HG03095 (cell line): Measurements from ENCODE around the gene WNT4.

Experiments
- ATAC-seq: cut with Tn5 transposase; IDR thresholded peaks from one replicate; pipeline ENCODE4 v1.9.1; 2021; ENCODE audit warnings: moderate library complexity; ENCODE audit not compliant: unreplicated experiment

The WNT4 gene

DNA sequence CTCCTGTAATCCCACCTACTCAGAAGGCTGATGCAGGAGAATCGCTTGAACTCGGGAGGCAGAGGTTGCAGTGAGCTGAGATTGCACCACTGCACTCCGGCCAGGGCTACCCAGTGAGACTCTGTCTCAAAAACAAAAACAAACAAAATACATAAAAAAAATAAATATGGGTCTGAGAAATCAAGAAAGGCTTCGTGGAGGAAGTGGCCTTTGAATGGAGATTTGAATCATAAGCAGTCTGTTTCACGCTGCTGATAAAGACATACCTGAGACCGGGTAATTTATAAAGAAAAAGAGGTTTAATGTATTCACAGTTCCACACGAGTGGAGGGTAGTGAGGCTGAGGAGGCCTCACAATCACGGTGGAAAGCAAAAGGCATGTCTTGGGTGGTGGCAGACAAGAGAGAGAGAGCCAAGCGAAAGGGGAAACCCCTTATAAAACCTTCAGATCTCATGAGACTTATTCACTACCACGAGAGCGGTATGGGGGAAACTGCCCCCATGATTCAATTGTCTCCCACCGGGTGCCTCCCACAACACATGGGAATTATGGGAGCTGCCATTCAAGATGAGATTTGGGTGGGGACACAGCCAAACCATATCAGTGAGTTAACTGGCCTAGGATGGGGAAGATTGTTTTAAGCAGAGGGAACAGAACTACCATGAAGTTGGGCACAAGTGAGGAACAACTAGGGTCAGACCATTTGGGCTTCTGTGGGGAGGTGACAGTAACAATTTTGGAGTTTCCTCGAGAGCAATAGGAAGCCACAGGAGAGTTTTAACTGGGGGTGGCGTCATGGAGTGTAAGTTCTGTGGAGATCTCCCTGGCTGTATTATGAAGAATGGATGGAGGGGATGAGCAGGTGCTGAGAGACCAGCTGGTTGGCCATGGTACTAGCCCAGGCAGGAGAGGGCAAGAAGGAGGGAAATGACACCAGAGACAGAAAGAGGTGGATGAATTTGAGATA lies 22.2 kb upstream of the WNT4 start:
- no peak for ATAC-seq

DNA sequence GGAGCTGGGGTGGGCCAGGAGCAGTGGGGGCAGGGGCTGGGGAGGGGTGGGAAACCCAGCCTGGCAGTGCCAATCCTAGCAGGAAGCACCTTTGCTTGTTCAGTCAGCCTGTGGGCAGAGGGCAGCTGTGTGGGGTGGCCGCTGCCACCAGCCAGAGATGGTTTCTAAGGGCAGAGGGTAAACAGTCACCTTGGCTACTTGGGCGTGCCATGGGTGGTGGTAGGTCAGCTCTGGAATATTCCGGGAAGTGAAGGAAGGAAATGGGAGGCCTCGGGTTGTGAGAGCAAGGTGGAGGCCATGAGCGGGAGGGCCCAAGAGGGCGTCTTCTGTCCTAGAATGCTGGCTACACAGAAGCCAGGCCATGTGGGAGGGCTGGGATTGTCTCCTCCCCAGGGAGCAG lies 20.7 kb upstream of the WNT4 start:
- no peak for ATAC-seq

DNA sequence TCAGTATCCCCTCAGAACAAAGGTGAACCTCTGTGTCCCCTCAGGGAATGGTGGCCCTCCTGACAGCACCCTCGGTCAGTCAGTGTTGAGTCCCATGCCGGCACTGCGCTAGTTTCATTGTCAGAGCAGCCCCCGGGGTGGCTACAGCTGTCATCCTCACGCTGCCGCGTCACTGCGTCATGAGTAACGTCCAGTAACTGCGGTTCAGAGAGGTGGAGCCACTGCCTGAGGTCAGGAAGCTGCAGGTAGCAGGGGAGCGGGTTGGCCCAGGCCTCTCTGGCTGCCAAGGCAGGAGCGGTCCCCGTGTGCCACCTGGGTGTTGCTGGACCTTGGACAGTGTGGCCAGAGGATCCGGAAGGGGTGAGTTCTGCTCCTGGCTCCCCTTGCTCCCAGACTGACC lies 20.2 kb upstream of the WNT4 start:
- ATAC-seq, result no peak

DNA sequence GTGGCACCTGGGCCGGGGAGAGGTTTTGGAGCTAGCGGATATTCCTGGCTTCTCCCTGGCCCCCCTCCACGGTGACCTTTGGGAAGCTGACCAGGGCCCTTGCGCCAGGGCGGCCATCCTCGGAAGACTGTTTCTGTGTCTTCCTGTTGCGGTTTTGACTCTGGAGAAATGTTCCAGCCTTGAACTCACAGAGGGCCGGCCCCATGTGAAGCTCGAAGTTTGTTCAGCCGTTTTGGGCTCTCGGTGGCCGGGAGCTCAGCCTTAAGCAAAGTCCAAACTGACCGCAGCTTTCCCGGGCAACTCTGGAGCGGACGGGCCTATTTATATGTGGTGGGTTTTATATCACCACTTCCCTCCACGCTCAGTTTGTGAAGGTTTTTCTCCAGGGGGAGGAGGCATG lies 17.0 kb upstream of the WNT4 start:
- ATAC-seq, result no peak

DNA sequence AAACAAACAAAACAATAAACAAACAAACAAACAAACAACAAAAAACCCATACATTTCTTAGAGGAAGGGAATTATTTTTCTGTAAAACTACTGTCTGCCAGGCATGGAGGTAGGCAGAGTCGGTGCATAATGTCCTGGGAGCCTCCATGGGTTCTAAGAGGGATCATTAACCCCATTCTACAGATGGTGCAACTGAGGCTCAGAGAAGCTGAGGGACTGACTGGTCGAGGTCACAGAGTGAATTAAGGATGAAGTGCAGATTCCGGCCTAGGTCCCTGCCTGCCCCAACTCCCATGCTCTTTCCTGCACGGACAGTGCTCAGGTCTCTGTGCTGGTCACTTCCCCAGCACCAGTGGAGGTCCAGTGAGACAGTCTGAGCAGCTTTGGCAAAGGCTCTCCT lies 15.8 kb upstream of the WNT4 start:
- no peak for ATAC-seq

DNA sequence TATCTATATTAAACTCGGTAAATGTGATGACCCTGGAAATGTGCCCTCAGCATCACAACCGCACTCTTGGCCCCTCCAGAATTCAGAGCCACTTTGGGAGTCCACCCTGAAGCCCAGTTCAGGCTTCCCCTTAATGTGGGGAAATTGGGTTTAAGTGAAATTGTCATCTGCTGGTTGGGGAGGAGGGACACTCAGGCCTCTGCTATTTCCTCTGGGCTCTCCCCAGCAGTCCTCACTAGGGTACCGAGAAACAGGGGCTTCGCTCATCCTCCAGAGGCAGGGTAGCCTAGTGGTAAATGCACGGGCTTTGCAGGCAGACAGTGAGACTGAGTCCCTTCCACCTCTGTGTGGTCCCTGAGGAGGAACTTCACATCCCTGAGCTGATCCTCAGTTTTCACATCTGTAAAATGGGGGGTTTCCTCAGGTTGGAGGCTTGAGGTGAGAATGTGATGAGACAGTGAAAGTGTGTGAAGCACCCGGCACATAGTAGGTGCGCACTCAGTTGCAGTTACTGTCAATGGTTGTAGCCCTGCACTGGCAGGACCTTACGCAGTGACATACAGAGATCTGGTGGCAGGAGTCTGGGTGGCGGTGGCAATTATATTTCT lies 14.6 kb upstream of the WNT4 start:
- ATAC-seq, result no peak

DNA sequence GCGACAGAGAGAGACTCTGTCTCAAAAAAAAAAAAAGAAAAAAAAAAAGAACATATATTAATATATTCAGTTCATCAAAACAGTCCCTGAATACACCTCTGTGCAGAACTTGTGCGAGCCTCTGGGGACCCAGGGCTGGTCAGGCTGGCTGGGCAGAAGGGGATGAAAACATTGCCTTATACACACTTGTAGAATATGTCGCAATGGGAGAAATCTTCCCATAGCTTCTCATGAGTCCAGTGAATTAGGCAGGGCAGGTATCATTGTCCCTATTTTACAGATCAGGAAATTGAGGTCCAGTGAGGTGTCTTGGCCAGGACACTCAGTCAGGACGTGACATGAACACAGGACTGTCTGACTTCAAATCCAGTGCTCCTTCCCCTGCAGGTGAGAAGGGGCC lies 12.6 kb upstream of the WNT4 start:
- no peak for ATAC-seq

DNA sequence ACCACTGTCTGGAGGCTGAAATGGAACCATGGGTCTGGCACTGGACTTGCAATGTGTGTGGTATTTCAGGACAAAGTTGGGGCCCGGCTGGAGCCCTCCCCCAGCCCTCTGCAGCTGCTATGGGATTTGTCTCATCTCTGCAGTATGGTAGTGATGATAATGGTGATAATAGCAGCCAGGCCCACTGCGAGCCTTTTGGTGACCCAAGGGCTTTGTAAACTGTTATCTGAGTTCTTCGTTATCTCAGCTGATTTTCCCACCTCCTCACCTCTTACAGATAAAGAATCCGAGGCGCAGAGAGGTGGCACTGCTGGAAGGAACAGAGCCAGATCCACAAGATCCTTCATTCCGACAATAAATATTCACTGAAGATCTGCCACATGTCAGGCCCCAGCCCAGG lies 11.7 kb upstream of the WNT4 start:
- no peak for ATAC-seq

DNA sequence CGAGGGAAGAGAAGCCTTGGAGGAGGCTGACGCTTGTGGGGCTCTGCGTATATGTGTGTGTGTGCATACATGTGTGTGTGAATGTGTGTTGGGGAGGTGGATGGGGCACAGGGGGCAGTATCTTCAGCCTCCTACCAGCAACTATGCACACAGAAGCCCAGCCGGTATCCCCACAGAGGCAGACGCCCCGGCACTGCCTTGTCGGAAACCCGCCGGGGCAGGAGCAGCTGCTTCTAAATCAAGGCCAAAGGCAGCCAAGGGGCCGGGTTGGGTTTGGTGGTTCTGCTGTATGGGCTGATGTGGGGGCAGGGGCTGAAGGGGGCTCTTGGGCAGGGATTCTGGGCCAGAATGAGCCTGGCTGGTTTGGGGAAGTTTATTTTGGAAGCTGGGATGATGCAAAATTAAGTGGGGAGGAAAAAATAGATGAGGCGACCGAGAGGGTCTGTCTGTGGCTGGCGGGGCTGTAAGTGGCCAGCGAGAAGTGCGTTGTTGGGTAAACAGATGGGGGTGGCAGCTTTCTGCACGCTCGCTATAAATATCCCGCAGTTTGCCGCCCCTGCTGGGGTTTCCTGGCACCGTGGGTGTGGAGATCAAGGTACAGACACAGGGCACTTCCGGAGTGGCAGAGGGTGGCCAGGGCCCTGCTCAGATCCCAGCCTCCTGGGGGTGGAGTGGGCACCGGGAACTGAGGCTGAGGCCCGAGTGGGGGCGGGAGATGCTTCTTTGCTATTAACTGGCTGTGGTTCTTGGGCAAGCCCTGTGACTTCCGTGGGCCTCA lies 11.0 kb upstream of the WNT4 start:
- ATAC-seq, result no peak

DNA sequence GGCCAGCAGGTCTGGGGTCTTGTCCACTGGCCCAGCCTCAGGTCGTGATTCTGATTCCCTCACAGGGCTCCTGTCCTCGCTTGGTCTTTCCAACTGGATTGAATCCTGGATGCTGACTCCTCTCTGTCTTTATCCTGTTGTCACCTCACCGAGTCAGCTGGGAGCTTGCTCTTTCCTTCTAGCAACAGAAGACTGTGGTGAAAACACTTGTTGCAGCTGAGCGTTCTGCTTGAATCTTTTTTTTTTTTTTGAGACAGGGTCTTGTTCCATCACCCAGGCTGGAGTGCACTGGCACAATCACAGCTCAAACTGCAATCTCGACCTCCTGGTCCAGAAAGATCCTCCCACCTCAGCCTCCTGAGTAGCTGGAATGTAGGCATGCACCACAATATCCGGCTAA lies 8.0 kb upstream of the WNT4 start:
- ATAC-seq, result no peak

DNA sequence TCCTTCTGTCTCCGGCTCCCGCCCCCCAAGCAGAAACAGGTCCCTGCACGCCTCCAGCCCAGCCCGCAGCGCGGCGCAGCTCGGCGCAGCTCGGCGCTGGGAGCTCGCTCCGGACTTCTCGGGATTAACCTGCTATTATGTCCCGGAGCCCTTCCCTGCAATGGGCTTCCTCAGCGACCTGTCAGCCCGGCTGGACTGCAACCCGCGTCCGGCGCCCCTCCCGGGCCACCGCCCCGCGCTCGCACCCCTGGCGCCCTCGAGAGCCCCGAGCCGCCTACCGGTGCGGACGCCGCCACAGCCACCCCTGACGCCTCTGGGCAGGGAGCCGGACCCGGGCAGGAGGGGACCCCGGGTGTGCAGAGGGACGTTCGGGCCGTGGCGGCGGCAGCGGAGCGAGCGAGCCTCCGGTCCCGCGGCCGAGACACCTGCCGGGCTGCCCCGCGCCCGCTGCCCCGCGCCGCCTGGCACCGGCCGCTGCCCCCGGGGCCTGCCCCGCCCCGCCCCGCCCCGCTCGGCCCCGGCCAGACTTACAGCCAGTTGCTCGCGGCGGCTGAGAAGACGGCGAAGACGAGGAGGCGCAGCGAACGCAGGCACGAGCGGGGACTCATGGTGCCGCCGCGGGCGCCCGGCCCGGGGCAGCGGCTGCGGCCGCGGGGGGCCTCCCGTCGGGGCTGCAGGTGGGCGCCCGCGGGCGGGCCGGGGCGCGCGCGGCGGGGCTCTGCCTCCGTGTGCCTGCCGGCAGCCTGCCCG lies 407 bp downstream of the WNT4 start:
- no peak for ATAC-seq

DNA sequence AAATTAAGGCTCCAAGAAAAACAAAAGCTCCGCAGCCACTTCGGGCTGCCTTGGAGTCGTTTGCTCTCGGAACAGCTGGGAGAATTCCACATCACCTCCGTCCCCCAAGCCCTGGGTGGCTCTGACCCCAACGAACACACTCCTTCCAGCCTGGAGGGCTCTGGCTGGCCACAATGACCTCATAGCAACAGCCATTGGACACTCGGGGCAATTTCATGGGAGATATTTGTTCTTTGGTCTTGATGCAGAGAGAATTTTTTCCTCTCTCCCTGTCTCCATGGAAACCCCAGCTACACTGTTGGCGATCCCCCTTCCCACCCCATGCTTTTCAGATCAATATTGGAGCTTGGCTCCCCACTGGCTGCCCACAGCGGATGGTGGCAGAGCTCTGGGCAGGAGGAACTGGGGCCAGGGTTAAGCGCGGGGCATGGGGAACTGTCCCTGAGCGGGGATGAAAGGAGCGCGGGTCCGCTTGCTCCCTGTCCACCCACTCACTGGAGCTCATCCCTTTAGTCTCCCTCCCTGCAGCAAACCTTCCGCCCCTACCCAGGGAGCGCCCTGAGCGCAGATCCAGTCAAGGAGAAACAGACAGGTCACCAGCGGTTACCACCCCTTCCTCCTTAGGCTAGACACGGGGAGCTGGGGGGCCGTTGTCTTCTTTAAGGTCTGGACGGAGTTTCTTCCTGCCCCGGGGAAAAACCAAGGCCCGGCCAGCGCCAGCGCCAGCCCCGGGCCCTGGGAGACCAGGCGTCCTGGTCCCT lies 1.2 kb downstream of the WNT4 start:
- no peak for ATAC-seq

DNA sequence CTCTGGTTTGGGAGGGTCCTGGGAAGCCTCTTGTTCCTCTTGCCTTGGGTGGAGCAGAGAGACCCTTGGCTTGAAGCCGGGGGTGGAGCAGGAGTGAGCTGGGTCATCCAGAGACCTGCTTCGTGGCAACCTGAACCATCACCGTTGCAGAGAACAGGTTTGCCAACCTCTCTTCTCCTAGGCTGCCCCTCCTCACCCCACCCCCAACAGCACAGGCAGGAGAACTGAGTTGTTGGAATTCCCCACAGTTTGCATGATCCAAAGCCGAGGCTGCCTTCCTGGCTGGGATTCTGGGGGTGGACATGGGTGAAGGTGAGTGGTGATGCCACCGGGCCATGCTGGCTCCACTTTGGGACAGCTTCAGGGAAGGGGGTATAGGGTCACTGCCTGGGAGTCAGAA lies 2.2 kb downstream of the WNT4 start:
- ATAC-seq, result no peak

DNA sequence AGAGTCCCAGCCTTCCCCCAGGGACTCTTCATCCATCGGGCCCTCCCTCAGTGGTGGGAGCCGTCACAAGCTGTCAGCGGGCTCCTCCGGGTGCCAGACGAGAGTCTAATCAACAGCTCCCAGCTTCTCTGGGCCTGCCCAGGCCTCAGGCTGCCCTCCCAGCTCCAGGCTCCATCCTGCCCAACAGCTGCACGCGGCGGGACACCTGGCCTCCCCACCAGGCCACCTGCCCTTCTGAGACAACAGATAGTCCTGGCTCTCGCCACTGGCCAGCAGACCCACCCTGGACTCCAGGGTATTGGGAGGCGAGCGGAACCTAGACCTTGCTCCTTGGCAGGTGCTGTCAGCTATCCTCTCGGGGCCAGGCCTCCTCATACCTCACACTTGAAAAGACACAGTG lies 3.1 kb downstream of the WNT4 start:
- no peak for ATAC-seq

DNA sequence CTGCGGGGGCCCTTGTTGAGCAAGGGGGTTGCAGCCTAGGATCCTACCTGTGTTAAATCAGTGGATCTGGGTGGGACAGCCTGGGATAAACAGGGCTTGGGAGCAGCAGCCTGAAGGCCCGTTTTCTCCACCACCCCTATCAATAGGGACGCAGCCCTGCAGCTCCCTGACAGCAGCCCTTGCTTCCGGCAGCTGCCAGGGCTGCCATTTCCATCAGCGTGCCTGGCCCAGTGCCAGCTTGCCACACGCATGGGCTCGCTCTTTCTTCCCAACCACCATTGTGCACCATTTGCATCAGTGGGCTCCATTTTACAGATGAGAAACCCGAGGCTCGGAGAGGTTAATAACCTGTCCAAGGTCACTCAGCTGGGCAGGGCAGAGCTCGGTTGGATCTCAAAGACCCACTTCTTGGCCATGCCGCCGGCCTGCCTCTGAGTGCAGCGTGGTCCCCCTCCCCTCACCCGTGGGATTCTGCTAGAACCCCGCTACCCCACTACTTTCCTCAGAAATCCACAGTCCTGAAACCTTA lies 3.8 kb downstream of the WNT4 start:
- no peak for ATAC-seq

DNA sequence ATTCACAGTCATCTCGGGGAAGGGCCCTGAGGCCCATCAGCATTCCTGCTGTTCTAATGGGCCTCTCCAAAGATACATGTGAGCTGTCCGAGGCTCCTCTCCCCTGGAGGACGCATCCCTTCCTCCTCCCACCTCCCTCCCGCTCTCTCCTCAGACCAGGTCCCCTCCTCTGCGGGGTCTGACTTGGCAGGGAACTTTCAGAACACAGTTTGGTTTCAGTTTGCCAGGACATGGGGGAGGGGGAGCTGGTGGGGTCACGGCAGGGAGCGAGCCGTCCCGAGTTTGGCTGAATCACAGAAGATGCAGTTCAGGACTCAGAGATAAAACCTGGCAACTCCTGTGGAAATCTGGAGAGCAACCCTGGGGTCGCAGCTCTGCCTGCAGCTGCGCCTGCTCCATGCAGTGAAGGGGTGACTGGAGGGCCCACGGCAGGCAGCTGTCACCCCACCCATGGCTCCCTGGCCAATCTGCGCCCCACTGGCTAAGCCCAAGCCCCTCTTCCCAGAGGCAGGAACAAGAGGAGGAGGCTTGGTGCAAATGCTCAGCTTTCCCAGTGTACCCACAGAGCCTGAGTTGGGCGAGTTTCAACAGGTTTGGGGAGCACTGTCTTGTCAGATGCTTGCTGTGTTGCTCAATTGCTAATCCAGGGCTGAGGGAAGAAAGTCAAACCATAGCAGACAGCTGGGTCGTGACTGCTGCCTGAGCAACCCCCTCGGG lies 5.7 kb downstream of the WNT4 start:
- ATAC-seq, result no peak

DNA sequence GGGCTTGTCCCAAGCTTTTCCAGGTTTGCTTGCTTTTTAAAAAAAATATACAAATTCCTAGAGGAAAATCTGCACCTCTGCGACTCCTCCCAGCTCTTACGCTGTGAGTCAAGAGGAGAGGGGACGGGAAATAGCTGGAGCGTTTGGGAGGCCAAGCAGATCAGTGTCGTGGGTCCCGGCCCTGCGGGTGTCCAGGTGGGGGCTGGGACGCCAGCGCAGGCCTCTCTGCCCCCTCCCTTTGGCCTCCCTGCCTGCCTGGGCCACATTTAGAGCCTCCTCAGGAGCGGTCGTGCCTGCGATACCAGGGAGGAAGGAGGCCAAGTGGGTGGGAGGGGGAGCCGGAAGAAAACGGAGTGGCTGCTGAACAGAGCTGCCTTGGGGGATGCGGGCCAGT lies 9.0 kb downstream of the WNT4 start:
- no peak for ATAC-seq

DNA sequence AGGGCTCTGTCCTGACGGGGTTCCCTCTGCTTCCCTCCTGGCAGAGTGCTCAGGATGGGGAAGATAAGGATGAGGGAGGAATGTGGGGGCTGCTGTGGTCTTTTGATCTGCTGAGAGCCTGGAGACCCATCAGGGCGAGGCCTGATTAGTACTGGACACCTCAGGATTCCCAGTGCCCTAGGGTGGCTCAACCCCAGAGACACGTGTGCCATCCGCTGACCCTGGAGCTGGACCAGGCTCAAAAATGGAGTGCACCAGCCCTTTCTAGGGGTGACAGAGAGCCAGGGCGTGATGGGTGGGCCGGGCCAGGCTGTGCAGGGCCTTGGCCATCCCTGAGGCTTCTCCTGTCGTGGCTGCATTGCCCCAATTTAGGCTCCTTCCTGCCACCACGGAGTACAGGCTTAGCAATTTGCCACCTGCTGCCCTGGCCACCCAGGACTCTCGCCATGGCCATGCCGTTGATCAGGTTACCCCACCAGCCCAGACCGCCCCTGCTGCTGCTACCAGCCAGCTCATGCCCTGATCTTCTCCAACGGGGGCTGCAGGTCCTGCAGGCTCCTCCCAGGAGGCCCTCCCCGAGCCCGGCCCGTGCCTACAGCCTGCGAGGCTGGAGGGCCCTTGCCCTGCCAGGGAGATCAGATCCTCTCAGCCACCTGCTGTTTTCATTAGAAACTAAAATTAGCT lies 9.5 kb downstream of the WNT4 start:
- ATAC-seq, result no peak
